ENCODE measurements around the gene TRAPPC3L.

DNA sequence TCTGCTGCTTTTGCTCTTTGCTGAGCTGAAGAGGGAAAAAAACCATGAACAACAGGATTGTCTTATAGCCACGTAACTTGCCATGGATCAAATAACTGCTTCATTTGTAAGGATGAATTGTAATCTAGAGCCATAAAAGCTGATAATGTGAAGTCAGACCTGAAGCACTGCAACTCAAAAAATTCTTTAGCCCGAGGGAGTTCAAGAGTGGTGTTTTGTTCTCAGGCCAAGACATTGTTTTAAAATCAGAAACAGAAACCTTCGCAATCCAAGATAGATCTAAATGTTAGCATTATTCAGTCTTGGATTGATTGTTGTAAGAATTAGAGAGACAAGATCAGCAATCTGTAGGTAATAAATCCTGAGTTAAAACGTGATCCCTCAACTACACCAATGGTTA, at the start of gene TRAPPC3L:
- TF ChIP-seq, protein P1, sequence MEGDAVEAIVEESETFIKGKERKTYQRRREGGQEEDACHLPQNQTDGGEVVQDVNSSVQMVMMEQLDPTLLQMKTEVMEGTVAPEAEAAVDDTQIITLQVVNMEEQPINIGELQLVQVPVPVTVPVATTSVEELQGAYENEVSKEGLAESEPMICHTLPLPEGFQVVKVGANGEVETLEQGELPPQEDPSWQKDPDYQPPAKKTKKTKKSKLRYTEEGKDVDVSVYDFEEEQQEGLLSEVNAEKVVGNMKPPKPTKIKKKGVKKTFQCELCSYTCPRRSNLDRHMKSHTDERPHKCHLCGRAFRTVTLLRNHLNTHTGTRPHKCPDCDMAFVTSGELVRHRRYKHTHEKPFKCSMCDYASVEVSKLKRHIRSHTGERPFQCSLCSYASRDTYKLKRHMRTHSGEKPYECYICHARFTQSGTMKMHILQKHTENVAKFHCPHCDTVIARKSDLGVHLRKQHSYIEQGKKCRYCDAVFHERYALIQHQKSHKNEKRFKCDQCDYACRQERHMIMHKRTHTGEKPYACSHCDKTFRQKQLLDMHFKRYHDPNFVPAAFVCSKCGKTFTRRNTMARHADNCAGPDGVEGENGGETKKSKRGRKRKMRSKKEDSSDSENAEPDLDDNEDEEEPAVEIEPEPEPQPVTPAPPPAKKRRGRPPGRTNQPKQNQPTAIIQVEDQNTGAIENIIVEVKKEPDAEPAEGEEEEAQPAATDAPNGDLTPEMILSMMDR (IDR thresholded peaks at IDR 0.05) = no peak
- TF ChIP-seq EZH2phosphoT487 (IDR thresholded peaks at IDR 0.05) (no peak), EZH2 (IDR thresholded peaks at IDR 0.05) (no peak)

Measured in neural progenitor cell (in vitro differentiated cells).